Endometrial microvascular endothelial cells (primary cell): ENCODE results near the gene CRYZL1. TPM values are rescaled to one million over a fixed set of nuclear protein-coding genes. Genes with fewer than 3 reads are reported as not detected.

Experiments used
- in situ Hi-C: cut with HindIII; loops from 2 replicates; pipeline ENCODE4 v1.10.0; 2017; ENCODE audit warnings: low sequenced_read_pairs, low pct_unique_long_range_greater_than_20kb; ENCODE audit errors: inconsistent ontology term
- total RNA-seq: library from RNA; depleted of rRNA; stranded (reverse); fragments of >200 nt; gene quantifications from one replicate; pipeline ENCODE4 v1.2.3, GENCODE V29; 2015; ENCODE audit errors: inconsistent ontology term

The CRYZL1 gene
- total RNA-seq, 1 donor from 2014 or later = 25.8 TPM

- in situ Hi-C loops = no loop called here
These were observed 22.6 kb upstream of the CRYZL1 start for GRCh38 chr21:33664135-33664534.

DNA sequence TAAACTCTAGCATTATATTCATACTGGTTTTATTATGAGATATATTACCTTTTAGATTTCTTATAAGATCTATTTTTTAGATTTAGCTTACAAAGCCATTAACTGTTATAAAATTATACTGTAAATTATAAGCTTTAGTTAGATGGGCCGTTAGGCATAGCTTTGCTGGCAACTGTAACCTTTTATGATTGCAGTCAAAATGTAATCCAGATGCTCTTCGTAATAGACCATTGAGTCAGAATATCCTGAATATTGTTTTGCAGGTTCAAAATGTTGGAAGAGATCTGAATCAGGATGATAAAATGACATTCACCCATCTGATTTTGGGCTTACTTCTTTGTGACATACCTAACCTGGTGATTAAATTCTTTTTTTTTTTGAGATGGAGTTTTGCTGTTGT is 21.7 kb upstream of the CRYZL1 start:
- in situ Hi-C loops = no loop called here

DNA sequence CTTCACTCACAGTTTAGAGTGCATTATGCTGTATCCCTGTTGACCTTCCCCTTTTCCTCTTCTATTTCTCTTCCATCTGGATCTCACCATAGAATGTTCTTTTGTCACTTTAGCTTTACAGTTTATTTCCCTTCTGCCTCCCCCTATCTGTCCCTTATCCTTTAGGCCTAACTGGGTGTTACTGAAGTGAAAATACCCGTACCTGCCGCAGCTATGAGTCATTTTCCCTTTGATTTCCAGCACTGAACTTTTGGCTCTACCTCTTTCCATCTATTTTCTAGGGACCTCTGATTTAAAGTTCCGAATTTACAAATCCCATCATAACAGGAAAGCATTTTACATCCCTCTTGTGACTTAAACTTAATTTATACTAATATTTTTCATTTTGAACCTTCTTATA is 20.5 kb upstream of the CRYZL1 start:
- in situ Hi-C loops = no loop called here

DNA sequence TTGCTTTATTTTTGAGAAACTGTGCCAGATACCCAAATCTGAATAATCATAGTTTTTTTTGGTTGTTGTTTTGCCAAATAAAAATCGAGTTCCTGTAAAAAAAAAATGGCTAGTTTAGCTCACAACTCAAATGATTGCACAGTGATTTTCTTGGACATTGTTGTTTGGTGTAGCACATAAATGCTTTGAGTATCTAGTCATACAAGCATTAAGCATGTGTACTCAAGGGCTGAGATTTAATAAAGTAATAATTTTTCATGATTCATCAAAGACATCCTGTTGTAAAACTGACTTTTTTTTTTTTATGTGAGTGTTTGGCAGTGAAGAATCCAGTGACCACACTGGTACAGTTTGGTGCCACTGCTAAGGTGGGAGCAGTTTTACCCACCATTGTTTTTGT is 19.6 kb upstream of the CRYZL1 start:
- in situ Hi-C loops = no loop called here

DNA sequence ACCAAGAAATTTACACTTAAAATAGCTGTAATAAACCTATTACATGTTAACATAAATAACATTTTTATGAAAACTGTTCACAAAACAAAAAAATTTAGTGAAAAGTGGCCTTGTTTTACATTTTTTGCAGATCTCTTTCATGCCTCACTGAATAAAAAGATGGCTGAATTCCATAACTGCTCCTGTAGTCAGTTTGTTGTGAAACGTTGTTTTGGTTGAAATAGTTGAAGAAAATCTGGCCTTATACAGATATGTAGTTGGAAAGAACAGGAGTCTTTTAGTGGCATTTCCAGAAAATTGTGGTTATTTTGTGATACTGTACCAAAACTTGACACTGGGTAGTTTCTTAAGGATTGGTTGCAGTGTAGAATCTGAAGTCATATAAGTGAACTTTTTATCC is 18.9 kb upstream of the CRYZL1 start:
- in situ Hi-C loops = no loop called here

DNA sequence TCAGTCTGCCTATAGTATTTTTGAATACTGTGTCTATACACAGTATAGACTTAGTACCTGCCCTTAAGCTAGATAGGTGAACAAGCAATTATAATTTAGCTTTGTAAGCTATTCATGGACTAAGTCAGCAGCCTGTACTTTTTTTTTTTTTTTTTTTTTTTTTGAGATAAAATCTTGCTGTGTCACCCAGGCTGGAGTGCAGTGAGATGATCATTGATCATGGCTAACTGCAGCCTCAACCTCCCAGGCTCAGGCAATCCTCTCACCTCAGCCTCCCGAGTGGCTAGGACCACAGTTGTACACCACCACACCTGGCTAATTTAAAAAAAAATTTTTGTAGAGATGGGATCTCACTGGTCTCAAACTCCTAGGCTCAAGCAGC is 18.0 kb upstream of the CRYZL1 start:
- in situ Hi-C loops = no loop called here

DNA sequence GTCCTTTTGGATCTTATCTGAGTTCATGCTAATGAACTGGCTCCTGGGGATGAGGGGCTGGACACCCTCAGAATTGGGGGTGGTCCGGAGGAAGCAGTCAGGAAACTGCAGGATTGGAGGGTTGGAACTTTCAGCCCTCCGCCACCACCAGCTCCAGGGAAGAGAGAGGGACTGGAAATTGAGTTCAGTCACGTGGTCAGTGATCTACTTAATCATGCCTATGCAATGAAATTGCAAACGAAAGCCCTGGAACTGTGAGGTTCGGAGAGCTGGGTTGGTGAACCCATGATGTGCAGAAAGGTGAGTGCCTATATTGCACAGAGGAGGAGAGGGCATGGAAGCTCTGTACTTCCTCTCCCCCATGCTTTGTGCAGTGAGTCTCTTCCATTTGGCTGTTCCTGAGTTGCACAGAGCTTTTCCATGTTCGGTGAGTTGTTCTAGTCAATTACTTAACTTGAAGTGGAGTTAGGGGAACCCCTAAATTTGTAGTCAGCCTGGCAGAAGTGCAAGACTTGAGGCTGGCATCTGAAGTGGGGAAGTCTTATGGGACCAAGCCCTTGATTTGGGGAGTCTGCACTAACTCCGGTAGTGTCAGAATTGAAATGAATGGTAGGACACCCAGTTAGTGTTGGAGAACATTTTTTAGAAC is 17.5 kb upstream of the CRYZL1 start:
- in situ Hi-C loops = no loop called here

GRCh38 chr21:33657124-33657820 is 15.7 kb upstream of the CRYZL1 start:
- in situ Hi-C loops = no loop called here

GRCh38 chr21:33655588-33656221 is 14.2 kb upstream of the CRYZL1 start:
- in situ Hi-C loops = no loop called here

DNA sequence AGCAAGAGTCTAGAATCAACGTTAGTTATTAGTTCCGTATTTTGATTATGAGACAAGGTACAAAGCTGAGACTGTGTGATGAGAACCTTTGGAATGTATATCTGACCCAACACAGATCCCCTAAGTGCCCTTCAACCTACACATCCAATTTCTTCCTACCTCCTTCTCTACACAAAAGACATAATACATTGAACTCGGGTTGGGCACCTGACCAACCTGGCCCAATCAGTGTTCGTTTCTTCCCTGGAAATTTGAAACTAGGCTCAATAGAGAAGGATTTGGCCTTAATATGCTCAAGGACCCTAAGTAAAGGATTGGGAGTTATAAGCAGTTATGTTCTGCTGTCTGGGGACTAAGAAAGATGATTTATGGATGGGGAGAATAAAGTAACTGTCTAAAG is 12.9 kb upstream of the CRYZL1 start:
- in situ Hi-C loops = no loop called here

GRCh38 chr21:33651965-33652680 is 10.6 kb upstream of the CRYZL1 start:
- in situ Hi-C loops = no loop called here

GRCh38 chr21:33650929-33651509 is 9.5 kb upstream of the CRYZL1 start:
- in situ Hi-C loops = no loop called here

- in situ Hi-C loops = no loop called here
These were observed 8.7 kb upstream of the CRYZL1 start for GRCh38 chr21:33650230-33650629.

DNA sequence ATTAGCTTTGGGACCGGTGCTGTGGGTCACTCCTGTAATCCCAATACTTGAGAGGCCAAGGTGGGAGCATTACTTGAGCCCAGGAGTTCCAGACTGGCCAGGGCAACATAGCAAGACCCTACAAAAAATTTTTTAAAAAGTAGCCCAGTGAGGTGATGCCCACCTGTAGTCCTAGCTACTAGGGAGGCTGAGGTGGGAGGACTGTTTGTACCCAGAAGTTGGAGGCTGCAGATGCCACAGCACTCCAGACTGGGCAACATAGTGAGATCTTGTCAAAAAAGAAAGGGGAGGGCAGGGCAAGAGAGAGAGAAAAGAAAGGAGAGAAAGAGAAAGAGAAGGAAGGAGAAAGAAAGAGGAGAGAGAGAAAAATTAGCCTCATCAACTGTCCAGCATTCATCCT is 7.0 kb upstream of the CRYZL1 start:
- in situ Hi-C loops = no loop called here

GRCh38 chr21:33647587-33647986 is 6.0 kb upstream of the CRYZL1 start:
- in situ Hi-C loops = no loop called here

- in situ Hi-C loops = no loop called here
These were observed 4.2 kb upstream of the CRYZL1 start for GRCh38 chr21:33645730-33646129.

DNA sequence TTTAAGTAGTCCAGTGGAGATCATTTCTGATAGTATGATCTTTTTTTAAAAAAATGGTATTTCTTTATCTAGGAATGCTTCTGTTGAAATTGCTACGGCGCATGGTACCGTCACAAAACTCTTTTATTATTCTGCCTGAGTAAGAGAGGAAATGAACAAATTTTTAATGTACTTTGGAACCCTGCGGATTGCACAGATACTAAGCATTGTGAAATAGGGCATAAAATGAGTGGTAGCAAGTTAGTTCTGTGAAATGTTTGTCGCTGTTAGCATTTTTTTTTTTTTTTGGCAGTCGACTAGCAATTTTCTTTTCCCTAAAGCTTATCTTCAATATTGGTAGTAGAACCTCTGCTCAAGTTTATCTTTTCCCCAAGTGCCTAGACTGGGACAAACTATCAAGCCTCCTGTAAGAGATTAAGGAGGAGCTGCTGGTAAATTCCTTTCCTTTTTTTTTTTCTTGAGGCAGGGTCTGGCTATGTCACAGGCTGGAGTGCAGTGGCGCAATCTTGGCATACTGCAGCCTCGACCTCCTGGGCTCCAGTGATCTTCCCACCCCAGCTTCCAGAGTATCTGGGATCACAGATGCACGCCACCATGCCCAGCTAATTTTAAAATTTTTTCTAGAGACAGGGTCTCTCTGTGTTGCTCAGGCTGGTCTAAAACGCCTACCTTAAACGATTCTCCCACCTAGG is 3.0 kb upstream of the CRYZL1 start:
- in situ Hi-C loops = no loop called here

GRCh38 chr21:33643658-33644311 is 2.2 kb upstream of the CRYZL1 start:
- in situ Hi-C loops = no loop called here
